Activated T-cell treated with anti-CD3 and anti-CD28 coated beads for 1 hour (primary cell): ENCODE data around the gene DRD2.

Source experiments
- DNase-seq: peaks from one replicate; pipeline ENCODE4 v3.0.0-alpha.2; 2020; ENCODE audit warnings: low read depth

Gene DRD2

GRCh38 chr11:113484223-113484622, 9.0 kb upstream of the DRD2 start:
- no peak for DNase-seq

GRCh38 chr11:113481672-113482071, 6.5 kb upstream of the DRD2 start:
- no peak for DNase-seq

DNA sequence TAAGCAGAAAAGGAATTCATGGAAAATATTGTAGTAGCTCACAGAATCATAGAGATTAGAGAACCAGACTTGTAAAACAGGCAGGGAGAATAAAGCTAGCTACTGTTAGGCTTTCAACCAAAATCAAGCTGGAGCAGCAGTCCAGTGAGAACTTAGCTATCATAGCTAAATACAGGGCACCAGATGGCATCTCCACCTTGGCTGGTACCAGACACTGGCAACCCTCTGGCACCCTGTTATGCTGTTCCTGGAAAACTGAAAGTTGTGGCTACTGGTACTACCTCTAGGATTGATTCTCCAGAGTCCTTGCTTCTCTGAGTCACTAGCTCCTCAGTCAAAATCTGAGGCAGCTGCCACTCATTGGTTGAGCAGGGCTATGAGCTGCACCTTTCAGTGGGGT, 6.0 kb upstream of the DRD2 start:
- no peak for DNase-seq

GRCh38 chr11:113477321-113477720, 2.1 kb upstream of the DRD2 start:
- no peak for DNase-seq

DNA sequence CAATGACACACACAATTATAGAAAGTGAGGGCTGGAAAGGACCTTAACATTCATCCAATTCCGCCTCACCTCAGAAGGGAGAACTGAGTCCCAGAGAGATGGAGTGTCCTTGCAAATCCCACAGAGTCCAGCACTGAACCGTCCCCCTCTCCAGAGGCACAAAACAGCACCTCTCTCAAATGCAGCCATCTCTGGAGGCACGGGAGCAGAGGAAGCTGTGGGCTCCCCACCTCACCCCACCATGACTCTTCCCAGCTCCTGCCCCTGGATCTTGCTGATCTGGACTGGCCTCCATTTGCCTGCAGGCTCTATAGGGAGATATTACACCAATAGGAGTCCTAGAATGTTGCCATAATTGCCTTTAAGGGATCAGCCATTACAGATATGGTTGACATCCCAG, 1.4 kb upstream of the DRD2 start:
- DNase-seq: no peak

DNA sequence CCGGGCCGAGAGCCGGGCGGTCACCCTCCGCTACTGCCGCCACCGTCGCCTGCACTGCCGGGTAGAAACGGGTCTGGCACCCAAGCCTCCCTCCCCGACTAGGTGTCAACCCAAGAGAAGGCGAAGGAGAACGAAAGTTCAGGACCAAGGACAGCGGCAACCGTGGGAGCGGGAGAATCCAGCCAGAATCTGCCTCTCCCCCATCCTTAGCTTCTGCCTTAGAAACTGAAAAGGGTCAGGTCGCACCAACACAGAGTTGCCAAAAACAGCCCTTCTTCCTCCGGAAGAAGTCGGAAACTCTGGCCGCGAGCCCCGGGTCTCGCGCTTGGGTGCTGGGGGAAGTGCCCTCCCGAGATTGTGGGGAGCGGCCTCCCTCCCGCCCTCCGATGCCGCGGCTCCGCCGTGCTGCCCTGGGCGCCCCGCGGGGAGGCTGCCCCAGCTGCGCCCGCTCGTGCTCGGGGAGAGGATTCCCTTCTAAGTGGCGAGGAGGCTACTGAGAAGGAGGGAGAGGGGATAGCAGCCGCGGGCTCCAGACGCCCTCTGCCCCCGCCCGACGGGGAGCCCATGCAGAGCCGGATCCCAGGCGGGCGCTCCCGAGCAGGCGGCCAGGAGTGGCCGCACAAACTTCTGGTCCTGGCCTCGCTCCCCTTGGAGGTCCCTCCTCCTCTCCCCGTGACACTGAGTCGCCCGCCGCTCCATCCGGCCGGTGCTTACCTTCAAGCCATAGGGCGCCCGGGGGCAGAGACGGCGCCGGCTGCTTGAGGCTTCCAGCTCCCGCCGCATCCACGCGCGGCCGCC, 637 bp downstream of the DRD2 start:
- peak; percentile 33 for DNase-seq

DNA sequence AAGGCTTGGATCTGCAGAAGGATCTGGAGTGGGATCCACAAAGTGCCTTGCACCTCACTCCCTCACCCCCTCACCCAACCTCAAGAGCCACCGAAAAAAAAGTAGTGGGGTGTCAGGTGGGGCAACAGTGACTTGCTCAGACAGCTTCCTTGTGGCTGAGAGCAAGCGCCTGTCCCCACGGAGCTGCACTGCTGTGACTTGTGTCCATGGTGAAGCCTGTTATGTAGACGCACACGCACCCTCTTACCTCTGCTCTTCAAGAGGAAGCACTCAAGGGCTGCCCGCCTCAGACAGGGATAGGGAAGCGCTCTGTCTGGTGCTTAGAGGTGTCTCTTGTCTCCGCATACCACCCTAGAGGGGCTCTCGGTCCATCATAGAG, 1.2 kb downstream of the DRD2 start:
- DNase-seq: no peak

DNA sequence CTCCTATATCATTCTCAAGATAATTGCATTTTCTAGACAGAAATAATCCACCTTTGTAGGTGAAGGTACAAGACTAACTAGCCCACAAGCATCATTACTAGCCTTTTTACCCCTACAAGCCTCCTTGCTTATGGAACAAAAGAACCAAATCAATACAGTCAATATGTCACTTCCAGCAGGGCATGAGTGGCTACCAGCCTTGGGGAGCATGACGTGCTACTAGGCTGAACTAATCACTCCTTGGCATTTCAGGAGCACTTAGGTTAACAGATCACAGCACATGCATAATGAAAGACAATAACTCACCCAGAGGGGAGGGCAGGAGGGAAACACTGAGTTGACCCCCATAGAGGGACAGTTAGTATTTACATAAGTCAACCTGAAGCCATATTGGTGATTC, 2.7 kb downstream of the DRD2 start:
- no peak for DNase-seq

GRCh38 chr11:113470233-113470632, 5.0 kb downstream of the DRD2 start:
- DNase-seq: no peak

- no peak for DNase-seq
These were observed 6.4 kb downstream of the DRD2 start for GRCh38 chr11:113468726-113469345.

GRCh38 chr11:113467545-113467944, 7.7 kb downstream of the DRD2 start:
- no peak for DNase-seq

DNA sequence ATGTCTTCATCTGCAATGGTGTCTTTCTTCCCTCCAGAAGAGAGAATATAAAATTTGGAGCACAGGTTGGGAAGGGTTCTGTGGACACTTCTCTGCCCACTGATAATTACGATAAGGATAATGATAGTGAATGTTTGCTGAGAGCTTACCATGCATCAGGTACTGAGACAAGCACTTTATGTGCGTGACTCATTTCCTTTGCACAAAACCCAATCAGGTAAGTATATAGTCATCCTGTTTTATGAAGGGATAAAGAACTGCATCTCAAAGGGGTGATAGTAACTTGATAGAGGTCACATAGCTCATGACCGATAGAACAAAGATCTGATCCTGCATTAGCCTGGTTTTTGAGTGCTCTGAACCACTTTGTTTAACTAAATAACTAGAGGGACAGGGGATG, 9.4 kb downstream of the DRD2 start:
- DNase-seq: no peak

DNA sequence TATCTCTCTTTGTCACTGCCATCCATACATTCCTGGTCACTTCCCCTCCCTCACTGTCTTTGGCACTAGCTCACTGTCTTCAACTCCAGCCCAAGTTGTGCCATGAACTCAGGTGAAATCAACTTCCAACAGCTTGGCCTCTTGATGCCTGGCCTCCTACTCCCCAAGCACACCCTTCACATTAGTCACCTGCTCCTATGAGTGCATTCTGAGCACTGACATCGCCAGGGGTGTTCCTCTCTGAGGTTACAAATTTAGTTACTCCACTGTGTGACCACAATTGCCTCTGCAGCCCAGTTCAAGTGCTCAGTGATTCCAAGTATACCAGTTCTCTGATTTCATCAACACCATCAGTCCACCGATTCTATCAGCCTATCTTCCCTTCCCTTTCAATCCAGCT, 10.8 kb downstream of the DRD2 start:
- no peak for DNase-seq

DNA sequence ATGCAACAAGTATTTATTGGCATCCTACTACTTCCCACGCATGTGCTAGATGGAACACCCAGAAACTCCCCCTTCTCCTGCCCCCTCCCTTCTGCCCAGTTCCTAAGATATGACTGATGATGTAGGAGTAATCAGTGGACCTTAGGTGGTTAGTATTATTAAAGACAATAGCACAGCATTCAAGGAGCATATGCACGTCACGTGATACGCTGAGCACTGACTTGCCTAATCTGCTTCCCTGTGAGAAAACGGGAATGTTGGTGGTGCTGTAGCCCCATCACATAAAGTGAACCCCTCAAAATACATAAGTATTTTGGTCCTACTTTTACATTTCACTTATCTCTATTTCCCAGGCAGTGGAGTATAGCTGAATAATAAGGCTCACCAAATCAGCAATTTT, 12.4 kb downstream of the DRD2 start:
- no peak for DNase-seq

DNA sequence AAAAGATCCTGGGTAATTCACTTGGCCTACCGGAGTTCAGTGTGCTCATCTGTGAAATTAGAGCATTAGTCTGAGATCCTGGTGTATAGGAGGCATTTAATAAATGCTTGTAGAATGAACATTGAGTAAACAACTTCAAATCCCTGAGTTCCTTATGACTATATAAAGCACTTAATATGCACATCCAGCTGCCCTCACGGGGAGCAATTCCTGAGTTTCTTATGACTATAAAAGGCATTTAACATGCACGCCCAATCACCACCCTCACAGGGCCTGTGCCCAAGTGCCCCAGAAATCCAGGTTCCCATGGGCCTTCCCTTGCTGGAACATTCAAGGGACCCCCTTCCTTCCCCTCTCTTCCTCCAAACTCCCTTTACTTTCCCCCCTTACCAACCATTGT, 13.6 kb downstream of the DRD2 start:
- DNase-seq: no peak

- DNase-seq: no peak
These were observed 14.7 kb downstream of the DRD2 start for GRCh38 chr11:113460469-113460868.

DNA sequence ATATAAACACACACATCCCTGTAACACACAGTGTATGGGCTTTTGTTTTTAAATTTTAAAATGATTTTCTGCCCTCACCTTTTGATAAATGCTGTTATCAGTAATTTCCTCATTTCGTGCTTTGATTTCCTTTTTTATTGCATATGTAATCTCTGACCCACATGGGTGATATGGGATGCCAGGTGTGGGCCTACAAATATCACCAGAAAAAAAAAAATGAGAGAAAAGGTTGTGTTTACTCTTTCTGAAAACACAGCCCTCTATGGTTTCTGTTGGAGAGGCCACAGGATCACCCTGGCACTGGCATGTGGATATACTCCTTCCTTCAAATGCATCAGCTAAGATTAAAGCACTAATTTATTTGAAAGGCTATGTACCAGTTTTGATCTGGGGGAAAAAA, 17.0 kb downstream of the DRD2 start:
- no peak for DNase-seq

GRCh38 chr11:113457784-113458183, 17.4 kb downstream of the DRD2 start:
- DNase-seq: no peak

DNA sequence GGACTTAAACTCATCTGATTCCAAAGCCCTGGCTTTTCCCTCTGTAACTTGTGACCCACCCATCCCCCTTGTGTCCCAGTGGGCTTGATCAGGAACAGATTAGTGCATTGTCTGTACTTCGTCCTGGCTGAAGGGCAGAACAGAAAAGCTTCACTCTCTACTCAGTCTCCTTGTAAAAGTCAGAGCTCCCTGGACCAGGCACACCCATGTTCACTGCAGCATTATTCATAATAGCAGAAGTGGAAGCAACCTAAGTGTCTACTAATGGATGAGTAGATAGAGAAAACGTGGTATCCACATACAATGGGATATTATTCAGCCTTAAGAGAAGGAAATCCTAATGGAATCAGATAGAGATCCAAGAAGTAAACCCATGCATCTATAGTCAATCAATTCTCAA, 20.7 kb downstream of the DRD2 start:
- no peak for DNase-seq

DNA sequence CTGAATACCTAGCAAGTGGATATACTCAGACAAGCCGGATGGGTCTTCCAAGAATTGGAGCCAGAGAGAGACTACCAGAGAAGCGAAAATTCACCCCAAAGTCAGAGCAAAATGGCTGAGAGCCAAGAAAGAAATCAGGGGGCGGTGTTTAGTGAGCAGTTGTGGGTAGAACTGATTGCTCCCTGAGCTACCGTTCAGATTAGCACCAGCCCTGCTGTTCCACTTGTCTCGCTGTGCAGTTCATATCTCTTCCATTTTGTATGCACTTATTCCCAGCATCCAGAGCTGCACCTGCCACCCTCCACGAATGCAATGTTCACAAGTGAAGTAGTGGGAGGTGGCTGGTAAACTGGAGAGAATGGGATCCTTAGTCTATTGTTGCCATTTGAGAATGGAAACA, 25.5 kb downstream of the DRD2 start:
- no peak for DNase-seq

DNA sequence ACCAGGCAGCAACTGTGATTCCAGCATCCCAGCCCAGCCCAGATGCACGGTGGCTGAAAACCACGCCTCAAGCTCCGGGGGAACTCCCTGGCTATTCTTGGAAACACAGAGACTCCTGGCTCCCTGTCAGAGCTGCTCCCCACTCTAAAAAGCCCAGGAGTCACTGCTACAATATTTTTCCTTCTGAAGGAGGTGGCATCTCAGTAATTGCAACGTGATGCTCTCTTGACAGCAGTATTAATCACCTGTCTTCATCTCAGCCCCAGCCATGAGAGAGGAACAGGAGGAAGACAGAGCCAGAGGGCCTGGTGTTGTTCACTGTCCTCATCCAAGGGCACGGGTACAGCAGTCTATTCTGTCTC, 26.9 kb downstream of the DRD2 start:
- no peak for DNase-seq

- no peak for DNase-seq
These were observed 27.4 kb downstream of the DRD2 start for GRCh38 chr11:113447621-113448315.

DNA sequence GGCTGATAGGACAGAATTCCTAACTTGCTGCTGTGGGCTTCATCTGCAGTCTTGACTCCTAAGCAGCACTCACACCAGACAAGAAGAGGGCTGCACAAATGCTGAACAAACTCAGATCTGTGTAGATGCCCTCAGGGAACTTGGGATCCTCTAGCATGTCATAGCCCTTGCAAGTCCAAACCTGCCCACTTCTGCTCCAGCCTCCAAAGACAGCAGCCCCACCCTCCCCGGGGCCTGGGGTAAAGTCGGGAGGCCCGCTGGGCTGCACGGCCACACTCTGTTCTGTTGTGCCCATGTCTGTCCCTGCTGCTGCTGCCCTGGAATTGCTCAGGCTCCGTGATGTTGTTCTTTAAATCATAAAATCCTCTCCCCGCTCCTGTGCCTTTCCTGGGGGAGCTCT, 28.3 kb downstream of the DRD2 start:
- DNase-seq: no peak

DNA sequence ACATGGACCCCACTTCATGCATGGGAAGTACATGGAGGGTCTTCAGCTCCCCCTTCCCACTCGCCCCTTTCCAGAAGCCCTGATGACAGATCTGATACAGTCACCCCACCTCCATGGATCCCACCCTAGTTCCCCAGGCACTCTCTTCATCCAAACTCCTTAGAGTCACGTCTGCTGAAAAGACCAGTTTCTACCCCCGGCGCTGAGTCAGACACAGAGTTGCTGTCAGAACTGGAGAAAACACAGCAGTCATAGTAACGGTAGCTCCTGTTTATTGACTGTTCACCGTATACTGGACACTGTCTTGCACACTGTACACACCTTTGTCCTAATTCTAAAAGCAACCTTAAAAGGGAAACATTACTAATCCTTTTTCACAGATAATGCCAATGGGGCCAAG, 29.1 kb downstream of the DRD2 start:
- no peak for DNase-seq
